HG03469 (cell line): ENCODE measurements around the gene ZCCHC9.
"Not testable (repeated sequence)": the region's sequence is repeated elsewhere in the genome, so short reads cannot be mapped to it uniquely, and the experiment has no call there.

ENCODE experiments used
- ATAC-seq: cut with Tn5 transposase; IDR thresholded peaks from one replicate; pipeline ENCODE4 v1.9.1; 2021; ENCODE audit warnings: mild to moderate bottlenecking, moderate library complexity, moderate number of reproducible peaks; ENCODE audit not compliant: unreplicated experiment

ZCCHC9 gene

DNA sequence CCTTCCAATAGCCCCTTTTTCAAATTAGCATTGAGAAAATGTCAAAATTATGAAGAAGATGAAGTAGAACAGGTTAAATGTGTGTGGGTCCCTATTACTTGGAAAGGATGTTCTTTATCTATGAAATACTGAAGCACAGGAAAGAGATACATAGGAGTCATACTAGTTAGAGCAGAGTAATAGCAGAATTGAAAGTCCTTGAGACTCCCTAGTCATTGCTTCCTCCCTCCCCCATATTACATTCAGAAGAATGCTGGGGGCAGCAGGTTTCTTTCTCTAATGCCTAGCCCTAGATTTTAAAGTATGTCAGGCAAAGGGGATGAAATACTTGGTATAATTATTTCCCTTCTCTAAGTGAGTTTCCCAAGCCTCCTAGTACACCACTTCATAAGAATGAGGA is 4.4 kb downstream of the ZCCHC9 start:
- no peak for ATAC-seq

DNA sequence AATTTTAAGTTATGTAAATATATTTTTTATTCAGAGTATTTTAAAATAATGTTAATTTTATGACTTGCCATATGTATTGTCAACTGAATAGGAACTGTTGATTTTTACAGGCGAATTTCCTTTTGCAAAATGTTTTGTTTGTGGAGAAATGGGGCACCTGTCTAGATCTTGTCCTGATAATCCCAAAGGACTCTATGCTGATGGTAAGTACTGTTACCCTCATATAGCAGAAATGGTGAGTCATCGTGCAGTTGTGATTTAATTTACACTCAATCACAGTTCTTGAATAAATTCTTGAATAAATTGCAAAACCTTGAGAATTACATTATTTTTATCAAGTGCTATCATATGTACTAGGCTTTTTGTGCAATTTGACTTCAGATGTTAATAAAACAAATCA is 7.4 kb downstream of the ZCCHC9 start:
- no peak for ATAC-seq

DNA sequence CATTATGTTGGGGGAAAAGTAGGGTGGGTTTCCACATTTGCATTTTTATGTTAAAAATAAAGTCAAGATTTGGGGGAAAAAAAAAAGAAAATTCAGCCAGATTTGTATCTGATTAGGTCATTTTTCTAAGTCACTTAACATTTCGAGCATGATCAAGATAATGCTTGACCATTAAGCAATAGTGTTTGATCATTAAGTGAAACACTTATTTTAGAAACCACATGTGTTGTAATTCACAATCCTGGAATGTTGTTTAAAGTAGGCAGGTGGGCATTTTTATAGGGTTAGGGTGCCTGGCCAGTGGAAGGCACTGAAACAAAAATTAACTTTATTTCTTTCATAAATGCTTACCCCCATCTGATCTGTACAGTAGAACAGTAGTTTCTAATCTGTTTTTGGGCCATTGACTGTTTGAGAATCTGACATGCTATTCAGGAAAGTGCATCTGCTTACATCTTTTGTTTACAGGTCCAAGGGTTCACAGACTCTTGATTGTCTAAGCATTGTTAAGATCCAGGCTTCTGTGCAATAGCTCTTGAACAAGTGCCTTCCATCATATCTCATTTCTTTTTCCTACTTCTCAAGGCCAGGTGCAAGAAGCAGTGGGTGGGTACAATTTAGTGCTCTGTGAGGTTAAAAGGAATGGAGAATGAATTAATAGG is 9.1 kb downstream of the ZCCHC9 start:
- no peak for ATAC-seq

DNA sequence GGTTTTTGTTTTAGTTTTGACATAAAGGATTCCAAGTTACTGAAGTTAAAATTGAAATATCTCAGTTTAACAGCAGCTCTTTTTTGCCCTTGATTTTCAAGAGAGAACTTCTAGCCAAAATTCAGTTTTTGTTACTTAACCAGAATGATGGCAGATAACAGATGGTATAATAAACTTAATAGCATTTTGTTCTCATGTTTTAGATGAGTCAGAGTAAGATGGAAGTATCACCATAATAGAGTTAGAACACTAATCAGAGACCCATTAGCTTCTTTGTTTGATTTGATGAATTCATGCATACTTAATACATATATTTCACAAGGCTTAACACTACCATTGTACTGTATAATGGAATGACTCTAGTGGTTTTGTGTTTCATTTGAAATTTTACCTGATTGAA is 11.9 kb downstream of the ZCCHC9 start:
- no peak for ATAC-seq

DNA sequence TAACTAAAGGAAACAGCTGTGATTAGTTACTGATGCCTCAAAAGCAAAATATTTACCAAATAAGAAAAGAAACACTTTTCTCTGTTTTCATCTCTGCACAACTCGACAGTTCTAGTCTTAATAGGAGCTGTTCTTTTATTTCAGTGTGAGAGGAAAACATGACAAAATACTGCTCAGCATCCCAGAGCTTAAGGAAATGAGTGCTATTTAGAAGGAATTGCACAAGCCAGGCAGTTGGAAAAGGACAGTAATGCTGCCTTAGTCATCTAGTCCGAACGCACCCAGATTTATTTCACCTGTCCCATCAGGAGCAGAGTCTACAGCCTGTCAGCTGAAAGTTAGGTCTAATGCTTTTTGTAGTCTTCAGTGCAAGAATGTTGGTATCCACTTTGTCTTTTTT is 12.3 kb downstream of the ZCCHC9 start:
- no peak for ATAC-seq

DNA sequence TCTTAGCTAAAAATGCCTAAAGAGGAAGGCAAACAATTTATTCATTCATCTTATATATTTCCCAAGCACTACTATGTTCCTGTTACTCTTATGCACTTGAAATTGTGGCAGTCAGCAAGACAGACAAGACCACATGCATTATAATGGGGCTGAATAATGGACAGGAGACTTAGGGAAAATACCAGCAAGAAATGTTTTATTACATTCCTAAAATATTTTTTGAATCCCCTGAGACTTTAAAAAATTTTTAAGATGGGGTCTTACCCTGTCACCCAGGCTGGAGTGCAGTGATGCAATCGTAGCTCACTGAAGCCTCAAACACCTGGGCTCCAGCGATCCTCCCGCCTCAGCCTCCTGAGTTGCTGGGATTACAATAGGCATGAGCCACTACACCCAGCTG is 13.2 kb downstream of the ZCCHC9 start:
- no peak for ATAC-seq

DNA sequence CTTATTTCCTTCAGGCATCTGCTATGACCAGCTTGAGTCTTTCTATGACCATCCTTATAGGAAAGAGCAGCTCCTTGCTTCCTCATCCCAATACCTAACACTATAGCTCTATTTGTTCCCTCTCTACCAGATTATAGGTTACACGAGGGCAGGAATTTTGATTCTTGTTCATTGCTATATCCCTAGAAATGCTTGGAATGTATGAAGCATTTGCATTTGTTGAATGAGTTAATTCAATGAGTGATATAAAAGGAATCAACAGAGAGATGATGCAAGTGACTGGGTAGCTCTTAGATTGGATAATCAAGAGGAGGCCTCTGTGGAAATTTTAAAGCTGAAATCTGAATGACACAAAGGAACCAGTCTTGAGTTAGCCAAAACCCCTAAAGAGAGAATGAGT is 13.9 kb downstream of the ZCCHC9 start:
- no peak for ATAC-seq

DNA sequence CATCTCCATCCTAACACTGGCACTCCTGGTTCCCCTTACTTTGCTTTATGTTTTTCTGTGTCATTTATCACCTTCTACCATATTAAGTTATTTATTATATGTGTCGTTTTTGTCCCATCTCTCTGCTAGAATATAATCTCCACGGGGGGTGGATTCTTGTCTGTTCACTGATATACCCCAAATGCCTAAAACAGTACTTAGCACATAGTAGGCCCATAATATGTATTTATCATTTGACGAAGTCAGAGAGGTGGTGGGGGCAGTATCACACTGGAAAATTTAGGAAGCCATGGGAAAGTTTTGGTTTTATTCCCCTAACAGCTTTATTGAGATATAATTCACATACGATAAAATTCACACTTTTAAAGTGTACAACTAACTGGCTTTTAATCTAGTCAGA is 14.4 kb downstream of the ZCCHC9 start:
- ATAC-seq = no peak

DNA sequence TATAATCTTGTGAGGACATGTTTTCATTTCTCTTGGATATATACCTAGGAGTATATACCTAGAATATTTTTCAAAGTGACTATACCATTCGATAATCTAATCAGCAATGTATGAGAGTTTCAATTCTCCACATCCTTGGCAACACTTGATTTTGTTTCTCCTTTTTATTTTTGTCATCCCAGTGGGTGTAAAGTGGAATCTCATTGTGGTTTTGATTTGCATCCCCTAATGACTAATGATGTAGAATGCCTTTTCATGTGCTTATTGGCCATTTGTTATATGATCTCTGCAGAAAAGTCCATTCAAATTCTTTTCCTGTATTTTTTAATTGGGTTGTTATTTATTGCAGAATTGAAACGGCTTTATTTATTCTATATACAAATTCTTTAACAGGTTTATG is 15.2 kb downstream of the ZCCHC9 start:
- ATAC-seq = no peak

DNA sequence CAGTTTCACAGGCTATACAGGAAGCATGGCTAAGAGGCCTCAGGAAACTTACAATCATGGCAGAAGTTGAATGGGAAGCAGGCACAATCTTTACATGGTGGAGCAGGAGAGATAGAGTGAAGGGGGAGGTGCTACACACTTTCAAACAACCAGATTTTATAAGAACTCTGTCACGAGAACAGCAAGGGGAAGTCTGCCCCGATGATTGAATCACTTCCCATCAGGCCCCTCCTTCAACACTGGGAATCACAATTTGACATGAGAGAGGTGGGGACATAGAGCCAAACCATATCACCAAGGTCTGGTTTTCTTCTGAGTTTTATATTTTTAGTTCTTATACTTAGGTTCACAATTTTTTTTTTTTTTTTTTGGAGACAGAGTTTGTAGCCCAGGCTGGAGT is 16.1 kb downstream of the ZCCHC9 start:
- no peak for ATAC-seq

DNA sequence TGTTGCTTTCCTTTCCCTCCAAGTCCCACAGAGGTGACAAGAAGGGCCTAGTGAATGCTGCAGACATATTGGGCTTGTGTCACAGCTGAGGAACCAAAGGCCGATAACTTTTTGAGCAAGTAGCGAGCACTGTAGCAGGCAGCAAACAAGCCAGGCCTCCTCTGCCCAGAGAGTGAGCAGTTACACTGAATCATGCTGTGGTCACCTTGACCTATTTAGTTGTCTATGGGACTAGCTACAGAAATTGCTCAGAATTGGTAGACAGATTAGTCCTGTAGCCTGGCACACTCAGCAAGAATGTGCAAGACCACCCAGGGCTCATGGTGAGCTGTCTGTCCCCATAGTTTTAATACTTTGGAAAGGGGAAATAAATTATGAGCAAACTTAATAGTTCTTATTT is 25.2 kb downstream of the ZCCHC9 start:
- ATAC-seq = no peak

DNA sequence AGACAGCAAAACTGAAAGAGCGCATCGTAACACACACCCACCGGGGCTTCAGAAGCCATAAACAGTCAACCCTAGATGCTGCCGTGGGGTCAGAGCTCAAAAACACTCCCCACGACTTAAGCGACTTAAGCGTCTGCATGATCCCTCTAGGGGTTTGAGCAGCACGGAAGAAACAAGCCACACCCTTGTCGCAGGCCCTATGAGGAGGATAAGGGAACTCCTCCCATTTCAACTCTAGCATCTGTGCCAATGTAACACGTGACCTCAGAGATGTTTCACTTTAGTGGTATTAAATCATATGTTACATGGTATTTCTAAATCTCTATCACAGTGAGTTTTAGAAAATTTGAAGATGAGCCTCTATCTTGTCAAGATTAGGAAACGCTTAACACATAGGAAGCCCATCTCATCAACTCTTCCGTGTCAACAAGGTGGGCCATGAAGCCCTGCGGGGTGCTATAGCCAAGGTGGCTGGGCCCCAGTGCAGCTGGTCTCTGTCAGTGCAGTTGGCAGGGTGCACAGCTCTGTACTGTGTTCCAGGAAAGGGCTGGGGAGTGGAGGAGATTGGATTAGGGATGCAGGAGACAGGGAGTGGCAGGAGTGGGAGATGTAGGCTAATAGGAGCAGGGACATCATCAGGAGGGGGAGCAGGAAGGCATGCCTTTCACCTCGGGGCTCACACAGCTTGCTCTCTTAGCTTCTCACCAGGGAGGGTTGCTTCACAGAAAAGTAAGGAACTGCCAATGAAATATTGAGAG is 33.1 kb downstream of the ZCCHC9 start:
- no peak for ATAC-seq

DNA sequence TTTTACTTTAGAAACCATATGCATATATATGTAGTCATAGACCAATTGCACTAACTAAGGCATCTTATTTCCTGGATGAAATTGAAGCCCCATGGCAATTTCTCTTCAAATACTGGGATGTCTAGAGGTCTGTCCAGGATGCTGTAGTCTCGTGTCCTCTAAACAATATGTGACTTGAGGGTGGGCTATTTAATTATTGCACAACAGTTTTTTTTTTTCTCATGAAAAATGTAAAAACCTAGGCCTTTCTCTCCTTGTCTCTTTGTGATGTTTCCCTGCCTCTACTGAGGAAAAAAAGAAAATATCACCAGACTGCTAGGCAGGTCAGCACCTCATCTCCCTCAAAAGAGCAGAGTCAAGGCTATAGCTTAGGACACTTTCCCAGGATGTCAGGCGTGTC is 34.6 kb downstream of the ZCCHC9 start:
- ATAC-seq = no peak

DNA sequence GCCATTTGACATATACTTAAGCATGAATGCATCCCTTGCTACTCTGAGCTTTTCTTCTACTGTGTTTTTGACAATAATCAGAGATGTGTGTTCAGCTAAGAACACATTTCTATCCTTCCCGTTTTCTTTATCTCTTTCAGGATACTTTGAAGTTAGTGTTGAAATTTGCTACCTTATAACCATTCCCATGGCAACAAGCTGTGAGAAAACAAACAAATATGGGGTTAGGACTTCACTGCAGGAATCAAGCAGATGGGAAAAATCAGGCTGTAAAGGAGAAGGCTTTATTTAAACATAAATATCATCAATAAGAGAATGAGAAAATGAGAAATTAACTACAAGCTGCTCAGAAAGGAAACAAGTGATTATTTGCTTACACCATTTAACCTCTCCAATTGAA is 35.2 kb downstream of the ZCCHC9 start:
- no peak for ATAC-seq

DNA sequence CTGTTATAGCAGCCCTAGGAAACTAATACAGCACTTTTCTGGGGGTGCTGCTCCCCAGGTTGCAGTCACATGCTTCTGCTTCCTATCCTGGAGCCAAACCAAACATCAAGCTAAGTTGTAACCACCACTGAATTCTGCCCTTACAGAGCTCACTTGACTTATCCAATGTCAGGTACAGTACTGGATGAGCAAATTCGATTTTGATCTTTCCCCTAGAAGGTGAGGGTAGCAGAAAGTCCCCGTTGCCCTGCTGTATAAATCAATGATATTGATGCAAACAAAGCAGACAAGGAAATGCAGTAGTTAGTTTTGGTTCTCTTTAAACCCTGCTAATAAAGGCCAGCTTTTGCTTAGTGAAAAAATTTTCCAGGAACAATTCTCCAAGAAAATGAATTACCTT is 36.4 kb downstream of the ZCCHC9 start:
- no peak for ATAC-seq

DNA sequence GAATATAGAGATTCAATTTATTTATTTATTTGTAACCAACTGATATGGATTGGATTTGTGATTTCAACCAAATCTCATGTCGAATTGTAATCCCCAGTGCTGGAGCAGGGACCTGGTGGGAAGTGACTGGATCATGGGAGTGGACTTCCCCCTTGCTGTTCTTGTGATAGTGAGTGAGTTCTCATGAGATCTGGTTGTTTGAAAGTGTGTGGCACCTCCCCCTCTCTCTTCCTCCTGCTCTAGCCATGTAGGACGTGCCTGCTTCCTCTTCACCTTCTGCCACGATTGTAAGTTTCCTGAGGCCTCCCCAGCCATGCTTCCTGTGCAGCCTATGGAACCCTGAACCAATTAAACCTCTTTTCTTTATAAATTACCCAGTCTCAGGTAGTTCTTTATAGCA is 36.8 kb downstream of the ZCCHC9 start:
- not testable (repeated sequence) for ATAC-seq

DNA sequence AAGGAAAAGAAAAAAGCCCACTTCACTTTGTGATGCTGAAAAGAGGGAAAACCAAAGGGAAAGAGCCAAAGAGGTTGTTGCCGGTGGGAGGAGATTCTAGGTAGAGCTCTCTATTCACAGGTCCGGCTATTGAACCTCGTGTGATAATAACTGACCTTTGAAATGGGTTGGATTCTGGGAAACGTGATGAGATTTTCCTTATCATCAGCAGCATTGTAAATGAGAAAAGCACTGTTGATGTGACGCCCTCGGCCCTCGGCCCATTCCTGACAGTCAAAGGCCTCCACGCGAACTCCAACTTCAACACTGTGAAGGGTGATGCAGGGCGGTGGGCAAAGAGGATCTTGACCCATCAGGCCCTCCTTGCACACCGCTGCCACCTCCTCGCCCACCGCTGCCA is 43.3 kb downstream of the ZCCHC9 start:
- no peak for ATAC-seq

DNA sequence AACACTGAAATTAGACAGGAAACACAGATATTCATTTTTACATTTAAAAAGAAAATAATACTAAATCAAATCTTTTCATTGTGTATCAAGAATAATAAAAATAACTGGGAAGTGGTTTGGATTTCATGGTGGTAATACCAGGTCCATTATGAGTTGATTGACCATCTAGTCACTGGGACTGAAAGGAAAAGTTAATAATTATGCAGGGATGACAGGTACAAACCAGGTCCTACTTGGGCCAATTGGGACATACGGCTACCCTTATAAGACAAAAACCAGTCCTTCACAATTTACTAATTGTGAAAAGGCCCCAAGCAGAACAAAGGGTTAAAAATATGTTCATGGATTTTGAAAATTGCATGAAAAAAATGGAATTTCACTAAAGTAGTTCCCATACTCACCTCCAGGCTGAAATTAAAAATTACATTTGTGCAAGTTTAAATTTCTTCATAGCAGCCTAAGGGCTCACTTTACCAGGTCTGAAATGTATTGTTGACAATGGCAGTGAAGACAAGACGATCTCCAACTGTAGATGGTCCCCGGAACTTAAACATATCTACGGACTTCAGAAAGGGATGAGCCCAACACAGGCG is 44.1 kb downstream of the ZCCHC9 start:
- ATAC-seq = no peak

DNA sequence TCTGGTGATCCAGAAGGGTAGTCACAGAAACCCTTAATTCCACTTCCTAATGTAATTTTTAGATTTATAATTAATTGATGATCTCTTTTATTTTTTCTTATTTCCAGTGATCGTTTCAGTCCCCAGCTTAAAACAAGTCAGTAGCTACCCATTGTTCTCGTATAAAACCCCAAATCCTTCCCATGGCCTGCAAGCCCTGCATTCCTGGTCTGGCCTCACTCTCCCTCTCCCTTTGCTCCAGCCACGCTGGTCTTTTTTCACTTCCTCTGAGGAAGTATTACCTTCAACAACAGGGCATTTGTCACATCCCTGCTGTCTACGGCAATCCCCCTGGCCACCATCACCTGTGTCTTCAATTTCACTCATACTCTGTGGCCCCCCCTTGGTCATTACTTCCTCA is 47.8 kb downstream of the ZCCHC9 start:
- ATAC-seq = no peak

DNA sequence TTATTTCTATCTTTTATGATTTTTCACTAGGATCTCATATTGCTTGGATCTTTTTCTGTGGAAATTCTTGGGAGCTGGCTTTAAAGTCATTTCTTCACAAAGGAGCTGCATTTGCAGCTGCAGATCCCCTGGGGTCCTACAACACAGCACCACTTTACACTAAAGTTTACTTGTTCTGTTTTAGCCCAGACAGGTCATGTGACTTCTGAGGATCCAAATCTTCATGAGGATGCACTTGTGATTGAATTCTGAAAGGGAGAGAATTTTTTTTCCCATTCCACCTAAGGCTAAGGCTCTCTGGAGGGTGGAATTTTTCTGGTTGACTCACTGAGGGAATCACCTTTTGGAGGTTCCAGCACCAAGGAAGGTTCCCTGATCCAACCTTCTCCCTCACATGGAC is 49.1 kb downstream of the ZCCHC9 start:
- no peak for ATAC-seq

DNA sequence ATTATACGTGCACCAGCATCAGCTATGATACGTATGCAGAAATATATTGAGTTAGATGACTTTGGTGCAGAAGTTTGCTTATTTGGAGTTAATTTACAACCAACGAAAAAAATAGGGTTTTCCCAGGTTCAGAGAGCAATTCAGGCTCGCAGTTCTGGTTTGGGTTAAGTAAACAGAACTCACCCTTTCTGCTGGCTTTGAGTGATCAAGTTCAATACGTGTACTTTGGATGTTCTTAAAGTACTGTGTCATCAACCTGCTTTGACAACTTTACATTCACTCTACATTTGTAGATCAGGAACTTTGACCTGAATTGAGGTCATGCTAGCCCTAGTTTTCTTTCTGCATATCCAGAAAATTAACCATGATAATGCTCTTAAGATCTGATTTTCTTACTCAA is 51.8 kb downstream of the ZCCHC9 start:
- ATAC-seq = no peak

DNA sequence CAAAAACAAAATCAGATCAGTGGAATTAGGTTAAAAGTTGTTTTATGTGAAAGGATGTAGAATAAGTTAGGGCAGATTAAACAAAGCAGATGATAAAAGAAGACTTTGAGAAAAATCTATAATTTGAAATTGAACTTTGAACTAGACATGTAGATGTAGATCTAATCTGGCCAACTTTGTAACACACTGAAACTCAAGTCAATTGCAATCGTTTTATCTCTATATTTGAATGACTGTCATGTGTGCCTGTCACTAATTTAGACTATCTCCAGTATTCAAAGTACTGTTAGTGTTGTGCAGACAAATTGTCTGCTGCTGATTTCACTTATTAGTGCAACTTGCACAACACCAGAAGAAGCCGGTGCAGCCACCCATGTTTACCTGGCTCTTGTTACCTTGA is 52.7 kb downstream of the ZCCHC9 start:
- ATAC-seq = no peak
